Measurements from ENCODE around the gene DYNC1H1. TPM values are rescaled to one million over a fixed set of nuclear protein-coding genes. Genes with fewer than 3 reads are reported as not detected.
"Not testable (repeated sequence)": the region's sequence is repeated elsewhere in the genome, so short reads cannot be mapped to it uniquely, and the experiment has no call there.

DYNC1H1 gene
- total RNA-seq, 4 donors from 2014 or later: 608 to 897 (median 728) TPM

GRCh38 chr14:102079700-102079979 is 115.3 kb downstream of the DYNC1H1 start:
- DNase-seq (ENCODE audit: extremely low spot score): no peak
- no peaks in the 10 kb centered on the region for H3K9me3 ChIP-seq
- intact Hi-C loops (cut with DNase I): no loop called here
- H3K27ac ChIP-seq (replicated peaks in 1 of 4): no peak overlapping the region
- no peaks in the 10 kb centered on the region for H3K27me3 ChIP-seq
- H3K4me1 ChIP-seq: peaks cover 23 to 37% (median 33%) of the 10 kb centered on the region in 4 donors
- no peak overlapping the region for H3K4me3 ChIP-seq
- no peak for TF ChIP-seq EP300 (IDR thresholded peaks at IDR 0.05)
- TF ChIP-seq POLR2AphosphoS5 (IDR thresholded peaks at IDR 0.05): no peak
- TF ChIP-seq CTCF (IDR thresholded peaks at IDR 0.05): no peak
- TF ChIP-seq POLR2A (IDR thresholded peaks at IDR 0.05; ENCODE audit: low read depth): no peak
- H3K36me3 ChIP-seq: peaks cover 53 to 72% (median 69%) of the 10 kb centered on the region in 4 donors

GRCh38 chr14:102080183-102081080 is 116.1 kb downstream of the DYNC1H1 start:
- WGBS: 80% methylated on average over 14 of the region's 14 CpGs
- no peaks in the 10 kb centered on the region for H3K9me3 ChIP-seq
- intact Hi-C loops (cut with DNase I): no loop called here
- no peaks in the 10 kb centered on the region for H3K27me3 ChIP-seq
- no peak overlapping the region for H3K27ac ChIP-seq (replicated peaks in 1 of 4)
- no peak for DNase-seq (ENCODE audit: extremely low spot score)
- H3K4me3 ChIP-seq: no peak overlapping the region
- TF ChIP-seq EP300 (IDR thresholded peaks at IDR 0.05) (no peak), CTCF (IDR thresholded peaks at IDR 0.05) (no peak)
- peaks cover 54 to 80% (median 77%) of the 10 kb centered on the region in 4 donors for H3K36me3 ChIP-seq
- H3K4me1 ChIP-seq: peaks cover 31 to 45% (median 41%) of the 10 kb centered on the region in 4 donors

- intact Hi-C loops (cut with DNase I): no loop called here
- WGBS: 86% methylated on average over 7 of the region's 7 CpGs
- no peak for DNase-seq (ENCODE audit: extremely low spot score)
- Histone ChIP-seq H3K27me3 (no peaks in the 10 kb centered on the region), H3K36me3 (peaks cover 58 to 84% (median 79%) of the 10 kb centered on the region in 4 donors), H3K27ac (replicated peaks in 1 of 4) (no peak overlapping the region), H3K4me3 (no peak overlapping the region), H3K9me3 (no peaks in the 10 kb centered on the region), H3K4me1 (peaks cover 34 to 51% (median 47%) of the 10 kb centered on the region in 4 donors)
- TF ChIP-seq POLR2AphosphoS5 (IDR thresholded peaks at IDR 0.05) (no peak), POLR2A (IDR thresholded peaks at IDR 0.05; ENCODE audit: low read depth) (no peak), EP300 (IDR thresholded peaks at IDR 0.05) (no peak), CTCF (IDR thresholded peaks at IDR 0.05) (no peak)
Observed at GRCh38 chr14:102081231-102082080, 117.1 kb downstream of the DYNC1H1 start.

- H3K9me3 ChIP-seq; H3K4me3 ChIP-seq; H3K27me3 ChIP-seq; DNase-seq (ENCODE audit: extremely low spot score); intact Hi-C loops (cut with DNase I): not testable (repeated sequence)
- 90% methylated on average over 5 of the region's 5 CpGs for WGBS
- peaks cover 37 to 63% (median 59%) of the 10 kb centered on the region in 4 donors for H3K4me1 ChIP-seq
- H3K27ac ChIP-seq (replicated peaks in 1 of 4): peak overlapping the region in 1 of 4 donors; percentile 100
- H3K36me3 ChIP-seq: peaks cover 52 to 63% (median 61%) of the 10 kb centered on the region in 4 donors
Observed at GRCh38 chr14:102084522-102084921, 120.1 kb downstream of the DYNC1H1 start.

GRCh38 chr14:102084931-102085330 is 120.6 kb downstream of the DYNC1H1 start:
- no peak for DNase-seq (ENCODE audit: extremely low spot score)
- 80% methylated on average over 6 of the region's 6 CpGs for WGBS
- no peak for TF ChIP-seq POLR2AphosphoS5 (IDR thresholded peaks at IDR 0.05)
- no peak for TF ChIP-seq POLR2A (IDR thresholded peaks at IDR 0.05; ENCODE audit: low read depth)
- no peak for TF ChIP-seq CTCF (IDR thresholded peaks at IDR 0.05)
- no peak for TF ChIP-seq EP300 (IDR thresholded peaks at IDR 0.05)
- Histone ChIP-seq H3K27ac (replicated peaks in 1 of 4) (peak overlapping the region in 2 of 4 donors; percentile 100), H3K4me3 (peak overlapping the region in 2 of 4 donors; percentile 93 to 94), H3K27me3 (no peaks in the 10 kb centered on the region), H3K9me3 (no peaks in the 10 kb centered on the region), H3K36me3 (peaks cover 48 to 59% (median 57%) of the 10 kb centered on the region in 4 donors), H3K4me1 (peaks cover 37 to 63% (median 59%) of the 10 kb centered on the region in 4 donors)
- intact Hi-C loops (cut with DNase I): no loop called here

All from esophagus muscularis mucosa (tissue), 4 donors.